Measurements from ENCODE around the gene NAALADL2.

NAALADL2 gene

GRCh38 chr3:175836617-175837016 is 977.5 kb downstream of the NAALADL2 start:
- Histone ChIP-seq H3K27ac (no peak overlapping the region), H3K4me3 (no peak overlapping the region)
- no peak for DNase-seq (ENCODE audit: low read depth, low spot score)

GRCh38 chr3:175837962-175838361 is 978.8 kb downstream of the NAALADL2 start:
- no peak overlapping the region for H3K4me3 ChIP-seq
- no peak overlapping the region for H3K27ac ChIP-seq
- no peaks in the 10 kb centered on the region for H3K9me3 ChIP-seq (ENCODE audit: low read depth, low read length)
- H3K9ac ChIP-seq (ENCODE audit: insufficient read length): no peak overlapping the region
- H3K36me3 ChIP-seq (ENCODE audit: insufficient read depth, low read length): no peaks in the 10 kb centered on the region
- no peak for DNase-seq (ENCODE audit: low read depth, low spot score)
- no peak for TF ChIP-seq POLR2AphosphoS5 (IDR thresholded peaks at IDR 0.05; ENCODE audit: borderline replicate concordance, low read depth, low read length)
- TF ChIP-seq EZH2 (IDR thresholded peaks at IDR 0.05): no peak
- no peak for TF ChIP-seq FOXP2 (optimal IDR thresholded peaks at IDR 0.05; ENCODE audit: control extremely low read depth, extremely low read length, insufficient read depth)

More at GRCh38 chr3:175836617-175837016, 977.5 kb downstream of the NAALADL2 start:
- Histone ChIP-seq H3K36me3 (ENCODE audit: insufficient read depth, low read length) (no peaks in the 10 kb centered on the region), H3K9me3 (ENCODE audit: low read depth, low read length) (no peaks in the 10 kb centered on the region), H3K9ac (ENCODE audit: insufficient read length) (no peak overlapping the region)
- no peak for TF ChIP-seq EZH2 (IDR thresholded peaks at IDR 0.05)
- no peak for TF ChIP-seq POLR2AphosphoS5 (IDR thresholded peaks at IDR 0.05; ENCODE audit: borderline replicate concordance, low read depth, low read length)
- TF ChIP-seq FOXP2 (optimal IDR thresholded peaks at IDR 0.05; ENCODE audit: control extremely low read depth, extremely low read length, insufficient read depth): no peak

GRCh38 chr3:175839366-175840005 is 980.4 kb downstream of the NAALADL2 start:
- TF ChIP-seq FOXP2 (optimal IDR thresholded peaks at IDR 0.05; ENCODE audit: control extremely low read depth, extremely low read length, insufficient read depth): no peak
- no peak for TF ChIP-seq EZH2 (IDR thresholded peaks at IDR 0.05)
- no peak for TF ChIP-seq POLR2AphosphoS5 (IDR thresholded peaks at IDR 0.05; ENCODE audit: borderline replicate concordance, low read depth, low read length)
- H3K4me3 ChIP-seq: no peak overlapping the region
- H3K27ac ChIP-seq: no peak overlapping the region
- no peaks in the 10 kb centered on the region for H3K9me3 ChIP-seq (ENCODE audit: low read depth, low read length)
- no peak for DNase-seq (ENCODE audit: low read depth, low spot score)
- no peaks in the 10 kb centered on the region for H3K36me3 ChIP-seq (ENCODE audit: insufficient read depth, low read length)
- H3K9ac ChIP-seq (ENCODE audit: insufficient read length): no peak overlapping the region

GRCh38 chr3:175851541-175851940 is 992.4 kb downstream of the NAALADL2 start:
- Histone ChIP-seq H3K9me3 (ENCODE audit: low read depth, low read length) (no peaks in the 10 kb centered on the region), H3K36me3 (ENCODE audit: insufficient read depth, low read length) (no peaks in the 10 kb centered on the region), H3K4me3 (no peak overlapping the region), H3K9ac (ENCODE audit: insufficient read length) (no peak overlapping the region), H3K27ac (no peak overlapping the region)
- no peak for DNase-seq (ENCODE audit: low read depth, low spot score)
- TF ChIP-seq FOXP2 (optimal IDR thresholded peaks at IDR 0.05; ENCODE audit: control extremely low read depth, extremely low read length, insufficient read depth): no peak
- no peak for TF ChIP-seq POLR2AphosphoS5 (IDR thresholded peaks at IDR 0.05; ENCODE audit: borderline replicate concordance, low read depth, low read length)
- no peak for TF ChIP-seq EZH2 (IDR thresholded peaks at IDR 0.05)

- no peak overlapping the region for H3K4me3 ChIP-seq
Observed at GRCh38 chr3:175852560-175852959, 993.4 kb downstream of the NAALADL2 start.

GRCh38 chr3:175857666-175858270 is 998.6 kb downstream of the NAALADL2 start:
- Histone ChIP-seq H3K36me3 (ENCODE audit: insufficient read depth, low read length) (no peaks in the 10 kb centered on the region), H3K4me3 (no peak overlapping the region), H3K9ac (ENCODE audit: insufficient read length) (no peak overlapping the region), H3K9me3 (ENCODE audit: low read depth, low read length) (no peaks in the 10 kb centered on the region), H3K27ac (no peak overlapping the region)
- peak; percentile 22 for DNase-seq (ENCODE audit: low read depth, low spot score)
- TF ChIP-seq FOXP2 (optimal IDR thresholded peaks at IDR 0.05; ENCODE audit: control extremely low read depth, extremely low read length, insufficient read depth): no peak
- TF ChIP-seq EZH2 (IDR thresholded peaks at IDR 0.05): no peak
- no peak for TF ChIP-seq POLR2AphosphoS5 (IDR thresholded peaks at IDR 0.05; ENCODE audit: borderline replicate concordance, low read depth, low read length)

More at GRCh38 chr3:175852560-175852959, 993.4 kb downstream of the NAALADL2 start:
- no peaks in the 10 kb centered on the region for H3K9me3 ChIP-seq (ENCODE audit: low read depth, low read length)
- H3K9ac ChIP-seq (ENCODE audit: insufficient read length): no peak overlapping the region
- no peak for DNase-seq (ENCODE audit: low read depth, low spot score)
- no peaks in the 10 kb centered on the region for H3K36me3 ChIP-seq (ENCODE audit: insufficient read depth, low read length)
- H3K27ac ChIP-seq: no peak overlapping the region
- TF ChIP-seq POLR2AphosphoS5 (IDR thresholded peaks at IDR 0.05; ENCODE audit: borderline replicate concordance, low read depth, low read length) (no peak), EZH2 (IDR thresholded peaks at IDR 0.05) (no peak), FOXP2 (optimal IDR thresholded peaks at IDR 0.05; ENCODE audit: control extremely low read depth, extremely low read length, insufficient read depth) (no peak)
